Lower leg skin (tissue), 4 donors: ENCODE data around the gene FAM186B. TPM values are rescaled to one million over a fixed set of nuclear protein-coding genes. Genes with fewer than 3 reads are reported as not detected.

Source experiments
- DNase-seq, 2 donors: peaks; one replicate each; pipeline ENCODE4 v3.0.0-alpha.2; 2019; ENCODE audit warnings: low spot score in 2 of 2
- H3K4me3 ChIP-seq: fragments of 200-600 bp; sonication (generic); 2 replicates; pipeline ENCODE4 v1.5.1; 2017; ENCODE audit warnings: mild to moderate bottlenecking, low read depth; ENCODE audit not compliant: poor library complexity, severe bottlenecking
- POLR2A ChIP-seq, 2 donors: fragments of 450-650 bp; IDR thresholded peaks; one replicate each; pipeline ENCODE4 v1.6.1; 2016 to 2017; ENCODE audit warnings: antibody characterized with exemption in 2 of 2, mild to moderate bottlenecking in 1 of 2, moderate library complexity in 1 of 2
- WGBS, 2 donors: methylation state at CpG; one replicate each; pipeline ENCODE4 v1.1.5; 2018; 5-methylcytosine and 5-hydroxymethylcytosine counted together
- intact Hi-C: fragments of 100-400 bp; cut with DNase I; formaldehyde crosslinking; loops from one replicate; pipeline ENCODE4 v1.15.0; 2023; ENCODE audit warnings: low total_unique reads
- total RNA-seq, 4 donors: library from RNA; depleted of rRNA; stranded (reverse); fragments of >200 nt; gene quantifications; one replicate each; pipeline ENCODE4 v1.1.0, GENCODE V29; 2016
- TF ChIP-seq, protein P1 (sequence below), 3 donors: fragments of 450-650 bp; IDR thresholded peaks; one replicate each; pipeline ENCODE4 v1.5.1; 2016; ENCODE audit warnings: antibody characterized with exemption in 3 of 3, mild to moderate bottlenecking in 3 of 3, moderate library complexity in 2 of 3

FAM186B gene
- total RNA-seq, 4 donors from 2014 or later = 0.21 to 1.1 (median 0.57) TPM

DNA sequence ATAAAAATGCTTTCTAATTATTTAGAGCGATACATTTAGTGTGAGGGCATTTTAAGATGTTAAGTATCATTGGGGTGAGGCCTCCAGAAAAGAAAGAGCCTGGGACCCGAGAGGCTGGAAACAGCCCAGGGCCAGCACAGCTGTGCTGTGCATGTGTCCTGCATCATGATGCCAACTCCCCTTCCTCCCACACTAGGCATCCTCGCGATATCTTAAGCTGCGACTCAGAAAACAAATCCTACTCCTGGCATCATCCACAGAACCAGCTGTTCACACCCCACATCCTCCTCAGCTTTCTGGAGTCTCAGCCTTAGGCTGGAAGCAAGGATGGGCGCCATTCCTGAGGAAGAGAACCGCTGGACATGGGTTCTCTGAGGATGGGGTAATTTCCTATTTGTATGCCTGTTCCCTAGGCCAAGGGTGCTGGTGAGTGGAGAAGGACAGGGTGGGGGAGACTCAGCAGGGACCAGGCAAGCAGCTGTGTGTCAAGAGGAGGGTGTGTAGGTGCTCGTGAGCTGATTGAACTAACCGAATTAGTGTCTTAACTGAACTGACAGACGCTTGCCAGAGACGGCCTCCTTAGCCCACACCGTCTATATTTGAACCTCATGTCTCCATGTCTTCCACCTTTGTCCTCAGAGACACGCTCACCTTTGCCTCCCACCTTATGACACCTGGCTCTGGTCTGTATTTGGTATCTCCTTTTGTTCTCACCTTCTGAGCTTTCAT lies 21.9 kb downstream of the FAM186B start:
- 72 to 84% methylated on average over 13 of the region's 13 CpGs for WGBS, 2 donors
- DNase-seq = peak in 1 of 2 donors; percentile 52
- TF ChIP-seq, protein P1, sequence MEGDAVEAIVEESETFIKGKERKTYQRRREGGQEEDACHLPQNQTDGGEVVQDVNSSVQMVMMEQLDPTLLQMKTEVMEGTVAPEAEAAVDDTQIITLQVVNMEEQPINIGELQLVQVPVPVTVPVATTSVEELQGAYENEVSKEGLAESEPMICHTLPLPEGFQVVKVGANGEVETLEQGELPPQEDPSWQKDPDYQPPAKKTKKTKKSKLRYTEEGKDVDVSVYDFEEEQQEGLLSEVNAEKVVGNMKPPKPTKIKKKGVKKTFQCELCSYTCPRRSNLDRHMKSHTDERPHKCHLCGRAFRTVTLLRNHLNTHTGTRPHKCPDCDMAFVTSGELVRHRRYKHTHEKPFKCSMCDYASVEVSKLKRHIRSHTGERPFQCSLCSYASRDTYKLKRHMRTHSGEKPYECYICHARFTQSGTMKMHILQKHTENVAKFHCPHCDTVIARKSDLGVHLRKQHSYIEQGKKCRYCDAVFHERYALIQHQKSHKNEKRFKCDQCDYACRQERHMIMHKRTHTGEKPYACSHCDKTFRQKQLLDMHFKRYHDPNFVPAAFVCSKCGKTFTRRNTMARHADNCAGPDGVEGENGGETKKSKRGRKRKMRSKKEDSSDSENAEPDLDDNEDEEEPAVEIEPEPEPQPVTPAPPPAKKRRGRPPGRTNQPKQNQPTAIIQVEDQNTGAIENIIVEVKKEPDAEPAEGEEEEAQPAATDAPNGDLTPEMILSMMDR (IDR thresholded peaks at IDR 0.05) = no peak
- TF ChIP-seq POLR2A (IDR thresholded peaks at IDR 0.05) = no peak
- intact Hi-C loops = no loop called here
- no peak overlapping the region for H3K4me3 ChIP-seq

DNA sequence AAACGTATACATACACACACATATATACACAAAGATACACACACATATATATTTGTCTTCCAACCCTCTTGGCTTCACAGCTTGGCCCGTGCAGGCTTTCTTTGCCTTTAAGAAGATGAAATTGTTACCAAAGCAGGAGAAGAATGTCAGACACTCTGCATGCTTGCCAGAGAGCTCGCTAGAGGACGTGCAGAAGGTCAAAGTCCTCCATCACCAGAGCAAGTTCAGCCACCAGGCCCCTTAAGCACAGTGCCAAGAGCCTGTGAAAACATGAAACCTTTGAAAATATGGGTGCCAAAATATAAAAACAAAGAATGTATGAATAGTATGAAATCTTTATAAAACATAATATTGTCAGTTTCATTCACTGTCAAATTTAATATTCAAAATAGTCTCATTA lies 22.6 kb downstream of the FAM186B start:
- no peak overlapping the region for H3K4me3 ChIP-seq
- intact Hi-C loops = no loop called here
- DNase-seq = peak in 1 of 2 donors; percentile 10
- TF ChIP-seq, protein P1 (IDR thresholded peaks at IDR 0.05) = no peak
- no peak for TF ChIP-seq POLR2A (IDR thresholded peaks at IDR 0.05)
- 70 to 71% methylated on average over 4 of the region's 4 CpGs for WGBS, 2 donors

DNA sequence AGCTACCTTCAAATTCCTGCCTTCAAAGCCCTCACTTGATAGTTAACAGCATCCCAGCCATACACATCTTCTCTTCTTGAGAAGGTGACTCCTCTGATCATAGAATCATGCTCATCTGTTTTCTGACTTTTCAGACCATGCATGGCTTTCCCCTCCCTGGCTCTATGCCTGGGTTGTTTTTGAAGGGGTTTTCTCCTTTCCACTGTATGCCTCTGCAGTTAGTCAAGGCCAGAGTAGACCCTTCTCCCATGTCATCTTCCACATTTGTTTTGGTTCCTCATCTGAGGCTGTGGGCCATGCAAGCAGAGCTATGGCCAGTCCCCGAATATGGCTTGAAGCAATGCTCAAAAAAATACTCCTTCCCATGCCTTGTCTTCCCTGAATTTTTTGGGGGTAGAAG lies 23.2 kb downstream of the FAM186B start:
- no peak for TF ChIP-seq POLR2A (IDR thresholded peaks at IDR 0.05)
- TF ChIP-seq, protein P1 (IDR thresholded peaks at IDR 0.05) = no peak
- H3K4me3 ChIP-seq = no peak overlapping the region
- DNase-seq = peak in 1 of 2 donors; percentile 9
- intact Hi-C loops = no loop called here
- 85 to 87% methylated on average over 1 of the region's 1 CpG for WGBS, 2 donors

DNA sequence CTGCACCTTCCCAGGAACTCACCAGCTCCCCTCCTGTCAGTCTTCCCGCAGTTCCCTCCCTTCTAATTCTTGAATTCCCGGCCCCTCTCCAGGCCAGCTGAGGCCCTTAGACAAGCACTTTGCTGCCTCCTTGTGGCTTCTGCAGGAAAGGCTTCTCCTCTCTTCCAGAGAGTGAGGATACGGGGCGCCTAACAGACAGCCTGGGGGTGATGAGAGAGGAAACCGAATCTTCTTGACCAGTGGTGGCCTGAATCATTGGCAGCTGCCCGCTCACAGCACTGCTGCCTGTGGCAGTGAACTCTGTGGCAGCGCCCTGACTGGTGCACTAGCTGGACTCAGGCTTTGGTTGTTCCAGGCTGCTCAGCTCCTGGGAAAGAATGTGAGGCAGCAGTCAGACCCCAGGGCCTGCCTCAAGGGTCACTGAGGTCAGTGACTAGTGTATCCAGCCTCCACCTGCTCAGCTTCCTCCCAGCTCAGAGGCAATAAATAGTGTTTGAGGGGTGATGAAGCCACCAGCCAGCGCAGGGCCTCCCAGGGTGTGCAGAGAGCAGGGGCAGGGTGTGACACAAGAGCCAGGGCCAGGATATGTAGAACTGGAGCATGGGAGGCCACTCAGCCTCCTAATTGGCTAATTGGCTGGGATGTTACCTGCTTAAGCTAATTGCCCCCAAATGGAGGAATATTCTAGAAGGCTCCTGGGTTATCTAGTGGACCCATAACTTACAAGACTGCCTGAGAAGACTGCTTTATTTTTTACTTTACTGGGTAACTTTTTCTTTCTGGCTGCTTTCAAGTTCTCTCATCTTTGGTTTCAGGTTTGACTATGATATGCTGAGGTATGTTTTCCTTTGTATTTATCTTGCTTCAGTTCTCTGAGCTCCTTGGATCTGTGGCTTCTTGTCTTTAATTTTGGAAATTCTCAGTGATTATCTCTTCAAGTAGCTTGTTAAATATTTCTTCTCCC lies 24.6 kb downstream of the FAM186B start:
- H3K4me3 ChIP-seq = no peak overlapping the region
- intact Hi-C loops = no loop called here
- DNase-seq = peak; percentile 32 to 82
- TF ChIP-seq POLR2A (IDR thresholded peaks at IDR 0.05) = no peak
- TF ChIP-seq, protein P1 (IDR thresholded peaks at IDR 0.05) = no peak
- 28 to 30% methylated on average over 8 of the region's 8 CpGs for WGBS, 2 donors

DNA sequence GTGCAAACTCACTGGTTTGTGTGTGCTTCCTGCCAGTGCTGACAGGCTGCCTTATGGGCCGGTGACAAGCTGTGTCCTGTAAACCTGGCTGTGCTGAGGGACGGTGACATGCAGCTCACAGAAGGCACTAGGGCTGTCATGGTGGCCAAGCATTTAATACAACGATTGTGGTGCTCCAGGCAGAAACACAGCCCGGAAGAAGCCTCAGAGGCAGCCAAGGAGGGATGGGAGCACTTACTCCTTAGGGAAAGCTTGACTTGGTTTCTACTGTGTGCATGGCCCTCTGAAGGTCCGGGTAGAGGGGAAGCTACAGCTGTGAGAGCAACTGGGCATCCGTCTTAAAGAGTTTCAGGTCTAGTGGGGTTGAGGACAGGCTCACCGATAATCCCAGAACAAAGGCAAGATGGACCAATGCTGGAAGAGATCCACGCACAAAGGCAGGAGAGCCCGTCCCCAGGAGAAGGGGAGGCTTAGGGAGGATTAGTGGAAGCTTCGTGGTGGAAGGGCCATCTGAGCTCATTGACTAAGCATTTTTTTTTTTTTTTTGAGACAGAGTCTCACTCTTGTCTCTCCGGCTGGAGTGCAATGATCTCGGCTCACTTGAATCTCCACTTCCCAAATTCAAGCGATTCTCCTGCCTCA lies 26.8 kb downstream of the FAM186B start:
- intact Hi-C loops = no loop called here
- H3K4me3 ChIP-seq = no peak overlapping the region
- WGBS, 2 donors = 84 to 89% methylated on average over 13 of the region's 13 CpGs
- TF ChIP-seq, protein P1 (IDR thresholded peaks at IDR 0.05) = no peak
- no peak for TF ChIP-seq POLR2A (IDR thresholded peaks at IDR 0.05)
- peak in 1 of 2 donors; percentile 58 for DNase-seq
